Measurements from ENCODE around the gene CELA1.
"Not testable (repeated sequence)": the region's sequence is repeated elsewhere in the genome, so short reads cannot be mapped to it uniquely, and the experiment has no call there.

The CELA1 gene

DNA sequence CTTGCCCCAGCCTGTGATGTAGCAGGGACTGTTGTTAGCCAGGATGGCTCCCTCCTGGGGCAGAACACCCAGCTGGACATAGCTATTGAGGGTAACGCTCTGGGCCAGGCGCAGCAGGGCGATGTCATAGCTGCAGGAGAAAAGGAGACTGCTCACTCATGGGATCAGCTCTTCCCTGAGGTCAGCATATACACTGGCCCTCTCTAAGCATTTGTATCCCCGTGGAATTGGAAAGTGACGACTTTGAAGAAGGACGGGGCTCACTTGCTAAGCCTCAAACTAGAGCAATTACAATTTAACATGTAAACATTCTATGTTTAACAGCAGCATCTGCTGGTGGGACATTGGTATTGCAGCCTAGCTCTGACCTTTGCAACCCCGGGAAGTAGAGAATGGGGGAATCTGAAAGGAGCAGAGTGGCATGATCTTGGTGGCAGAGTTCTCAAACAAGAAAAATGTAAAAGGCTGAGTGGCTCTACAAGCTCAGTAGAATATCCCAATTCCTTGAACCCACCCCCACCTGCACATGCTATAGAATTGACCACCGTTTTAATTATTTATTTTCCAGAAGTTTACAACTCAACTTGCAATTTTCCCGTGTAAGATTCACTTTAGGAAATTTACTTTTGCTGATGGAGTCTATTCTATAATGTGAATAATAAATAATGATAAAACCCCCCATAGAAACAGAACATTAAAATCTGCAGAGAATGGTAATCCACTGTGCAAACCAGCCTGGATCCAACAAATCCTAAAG is 5.0 kb downstream of the CELA1 start:
- peak; percentile 89 for DNase-seq

GRCh38 chr12:51339750-51340149 is 6.7 kb downstream of the CELA1 start:
- DNase-seq = no peak

- not testable (repeated sequence) for DNase-seq
These were observed 9.1 kb downstream of the CELA1 start for GRCh38 chr12:51337336-51337735.

DNA sequence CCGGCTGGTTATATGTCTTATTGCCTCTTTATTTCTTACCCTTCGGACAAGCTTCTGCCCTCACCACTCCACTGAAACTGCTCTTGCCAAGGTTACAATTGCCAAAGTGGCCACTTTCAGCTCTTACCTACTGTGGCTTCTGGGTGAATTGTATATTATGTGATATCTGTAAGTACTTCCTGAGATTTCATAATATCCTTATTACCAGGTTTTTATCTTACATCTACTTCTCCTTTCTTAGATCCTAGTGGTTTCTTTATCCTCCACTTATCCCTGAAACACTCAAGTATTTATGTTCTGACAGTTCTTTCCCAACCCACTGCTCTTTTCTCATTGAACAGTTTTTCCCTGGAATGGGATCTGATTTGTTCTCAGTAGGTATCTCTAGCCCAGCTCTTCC is 10.5 kb downstream of the CELA1 start:
- DNase-seq = no peak

DNA sequence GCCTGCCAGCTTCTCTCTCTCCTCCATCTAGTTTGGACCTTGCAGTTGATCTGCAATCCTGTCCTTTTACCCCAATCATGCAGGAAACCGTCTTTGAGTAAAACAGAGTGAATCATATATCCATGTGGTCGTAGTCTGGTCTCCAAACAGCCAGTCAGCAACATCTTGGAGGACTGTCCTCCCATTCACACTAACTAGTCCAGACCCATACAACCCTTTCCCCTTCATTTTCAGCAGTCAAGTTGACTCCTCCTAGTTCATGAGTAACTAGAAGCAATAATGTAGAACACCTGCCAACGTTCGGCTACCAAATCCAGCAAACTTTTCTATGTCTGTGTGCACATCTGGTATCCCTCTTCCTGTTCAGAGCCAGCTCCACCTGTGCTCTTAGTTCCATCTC is 11.7 kb downstream of the CELA1 start:
- no peak for DNase-seq

DNA sequence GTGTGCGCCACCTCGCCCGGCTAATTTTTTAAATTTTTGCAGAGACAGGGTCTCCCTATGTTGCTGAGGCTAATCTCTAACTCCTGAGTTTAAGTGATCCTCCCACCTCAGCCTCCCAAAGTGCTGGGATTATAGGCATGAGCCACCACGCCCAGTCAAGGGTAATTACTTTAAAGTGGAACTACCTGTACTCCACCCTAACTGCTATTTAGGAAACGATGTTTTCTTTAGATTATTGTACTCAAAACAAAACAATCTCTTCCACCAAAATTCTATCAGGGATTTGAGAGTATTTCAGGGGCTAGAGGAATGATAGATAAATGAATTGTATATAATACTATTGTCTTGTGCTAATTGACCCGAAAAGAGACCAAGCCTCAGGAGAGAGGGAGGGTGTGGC is 12.9 kb downstream of the CELA1 start:
- DNase-seq = no peak

- DNase-seq = no peak
These were observed 16.3 kb downstream of the CELA1 start for GRCh38 chr12:51330186-51330585.

- DNase-seq = no peak
These were observed 16.7 kb downstream of the CELA1 start for GRCh38 chr12:51329742-51330141.

DNA sequence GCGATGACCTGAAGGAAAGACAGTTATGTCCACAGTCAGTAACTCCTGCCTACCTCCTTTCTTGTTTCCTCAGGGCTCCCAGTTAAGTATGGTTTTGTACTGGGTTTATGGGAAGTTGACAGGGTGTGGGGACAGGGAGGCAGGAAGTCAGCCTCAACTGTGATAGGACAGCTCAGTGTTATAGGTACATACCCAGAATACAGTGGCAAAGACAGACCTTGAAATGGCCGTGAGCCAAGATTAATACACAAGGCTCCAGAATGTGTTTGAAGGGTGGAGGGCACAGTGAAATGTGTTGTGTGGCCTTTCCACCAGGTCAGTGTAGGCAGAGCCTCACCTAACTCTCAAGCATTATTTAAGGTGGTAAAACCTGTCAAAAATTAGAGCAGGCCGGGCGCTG is 17.9 kb downstream of the CELA1 start:
- no peak for DNase-seq

GRCh38 chr12:51326698-51327439 is 19.6 kb downstream of the CELA1 start:
- DNase-seq = peak; percentile 71

GRCh38 chr12:51324953-51325352 is 21.5 kb downstream of the CELA1 start:
- no peak for DNase-seq

DNA sequence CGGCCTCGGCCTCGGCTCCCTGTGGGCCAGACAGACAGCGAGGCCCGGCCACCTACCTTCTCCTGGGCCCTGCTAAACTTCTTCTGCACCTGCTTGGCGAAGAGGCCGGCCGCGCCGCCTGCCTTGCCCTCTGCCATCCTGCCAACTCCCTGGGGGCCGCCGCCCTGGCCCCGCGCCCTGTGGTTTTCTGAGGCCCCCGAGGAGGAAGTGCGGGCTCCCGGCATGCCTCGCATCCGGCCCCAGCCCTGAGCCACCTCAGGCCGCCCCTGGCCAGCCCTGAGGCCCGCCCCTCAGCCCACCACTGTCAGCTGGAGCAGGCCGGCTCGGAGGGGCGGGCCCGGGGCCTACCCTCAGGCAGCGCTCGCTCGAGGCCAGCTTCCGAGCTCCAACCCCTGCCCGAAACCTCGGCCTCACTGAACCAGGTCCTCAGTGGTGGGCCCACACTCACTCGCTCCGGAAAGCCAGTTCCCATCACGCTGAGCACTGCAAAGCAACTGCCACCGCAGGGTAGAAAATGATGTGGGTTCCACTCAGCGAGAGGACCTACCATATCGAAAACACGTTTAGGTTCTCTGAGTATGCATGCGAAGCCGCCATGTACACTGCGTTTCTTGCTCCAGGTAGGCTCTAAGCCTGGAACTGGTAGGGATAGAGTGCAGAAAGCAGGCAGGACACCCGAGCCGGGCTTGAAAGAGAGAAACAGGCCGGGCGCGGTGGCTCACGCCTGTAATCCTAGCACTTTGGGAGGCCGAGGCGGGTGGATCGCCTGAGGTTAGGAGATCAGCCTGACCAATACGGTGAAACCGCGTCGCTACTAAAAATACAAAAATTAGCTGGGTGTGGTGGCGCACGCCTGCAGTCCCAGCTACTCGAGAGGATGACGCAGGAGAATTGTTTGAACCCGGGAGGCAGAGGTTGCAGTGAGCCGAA is 22.2 kb downstream of the CELA1 start, which contains the start of gene BIN2:
TSS of gene BIN2 (minus strand) at position 209 of the 930 bp plus-strand sequence. CDS start at position 137, 72 bp downstream.
- no peak for DNase-seq

DNA sequence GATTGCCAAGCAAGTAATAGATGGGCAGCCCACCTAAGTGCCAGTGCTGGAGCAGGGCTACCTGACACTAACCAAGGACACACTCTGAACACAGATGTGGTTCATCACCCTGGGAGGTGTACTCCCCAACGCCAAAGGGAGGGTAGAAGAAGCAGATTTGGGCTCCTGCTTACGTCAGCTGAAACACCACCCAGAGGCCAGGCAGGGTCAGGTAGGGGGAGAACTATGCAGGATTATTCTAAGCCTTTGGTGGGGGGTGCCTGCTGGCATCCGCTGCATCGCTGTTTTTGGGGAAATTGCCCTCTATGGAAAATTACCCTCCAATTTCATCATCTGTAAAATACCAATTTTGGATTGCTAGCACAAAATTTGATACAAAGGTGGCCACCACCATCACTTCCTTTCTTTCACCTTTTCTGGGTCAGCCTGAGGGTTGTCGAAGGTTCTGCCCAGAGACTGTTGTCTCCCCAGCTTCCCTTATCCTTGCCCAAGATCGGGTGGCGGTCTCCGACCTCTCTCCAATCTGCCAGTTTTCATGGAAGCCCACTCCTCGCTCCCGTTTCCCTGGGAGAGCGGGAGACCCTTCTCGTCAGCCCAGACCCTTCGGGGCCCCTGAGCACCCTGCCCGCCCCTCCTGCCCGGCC is 23.0 kb downstream of the CELA1 start:
- DNase-seq = no peak

- DNase-seq = no peak
These were observed 24.0 kb downstream of the CELA1 start for GRCh38 chr12:51322452-51322851.

DNA sequence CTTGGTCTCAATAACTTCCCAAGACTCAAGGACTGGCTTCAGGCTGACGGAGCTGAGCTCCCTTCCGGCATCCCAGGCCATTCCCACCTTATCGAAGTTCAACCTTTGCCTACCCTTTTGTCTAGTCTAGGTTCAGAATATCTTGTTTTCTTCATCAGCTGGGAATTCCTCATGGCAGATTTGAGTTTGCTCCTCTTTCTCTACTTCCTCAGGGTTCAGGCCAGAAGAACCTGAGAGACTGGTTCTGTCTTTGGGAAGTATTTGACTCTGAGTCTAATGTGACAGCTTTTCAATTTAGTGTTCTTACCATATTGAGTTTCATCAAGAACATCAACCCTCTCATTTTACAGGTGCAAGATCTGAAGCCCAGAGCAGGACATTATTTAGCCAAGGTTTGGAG is 24.6 kb downstream of the CELA1 start:
- no peak for DNase-seq

GRCh38 chr12:51320695-51321320 is 25.7 kb downstream of the CELA1 start:
- DNase-seq = peak; percentile 85

DNA sequence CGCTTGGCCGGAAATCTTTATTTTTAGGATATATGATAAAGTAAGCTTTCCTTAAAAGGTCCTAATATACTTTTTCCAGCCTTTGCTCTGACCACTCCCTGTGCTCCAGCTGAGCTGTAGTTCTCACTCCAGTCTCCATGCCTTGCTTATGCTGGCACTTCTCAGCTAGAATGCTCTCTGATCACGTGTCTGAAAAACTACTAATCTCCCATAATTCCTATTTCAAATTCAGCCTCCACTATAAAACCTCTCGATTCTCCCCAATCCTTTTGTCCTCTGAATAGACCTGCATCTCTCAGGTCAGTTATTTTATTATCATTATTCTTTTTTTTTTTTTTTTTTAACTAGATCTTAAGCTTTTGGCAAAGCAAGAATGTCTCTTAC is 26.2 kb downstream of the CELA1 start:
- no peak for DNase-seq

GRCh38 chr12:51318846-51319599 is 27.5 kb downstream of the CELA1 start:
- DNase-seq = peak; percentile 66

DNA sequence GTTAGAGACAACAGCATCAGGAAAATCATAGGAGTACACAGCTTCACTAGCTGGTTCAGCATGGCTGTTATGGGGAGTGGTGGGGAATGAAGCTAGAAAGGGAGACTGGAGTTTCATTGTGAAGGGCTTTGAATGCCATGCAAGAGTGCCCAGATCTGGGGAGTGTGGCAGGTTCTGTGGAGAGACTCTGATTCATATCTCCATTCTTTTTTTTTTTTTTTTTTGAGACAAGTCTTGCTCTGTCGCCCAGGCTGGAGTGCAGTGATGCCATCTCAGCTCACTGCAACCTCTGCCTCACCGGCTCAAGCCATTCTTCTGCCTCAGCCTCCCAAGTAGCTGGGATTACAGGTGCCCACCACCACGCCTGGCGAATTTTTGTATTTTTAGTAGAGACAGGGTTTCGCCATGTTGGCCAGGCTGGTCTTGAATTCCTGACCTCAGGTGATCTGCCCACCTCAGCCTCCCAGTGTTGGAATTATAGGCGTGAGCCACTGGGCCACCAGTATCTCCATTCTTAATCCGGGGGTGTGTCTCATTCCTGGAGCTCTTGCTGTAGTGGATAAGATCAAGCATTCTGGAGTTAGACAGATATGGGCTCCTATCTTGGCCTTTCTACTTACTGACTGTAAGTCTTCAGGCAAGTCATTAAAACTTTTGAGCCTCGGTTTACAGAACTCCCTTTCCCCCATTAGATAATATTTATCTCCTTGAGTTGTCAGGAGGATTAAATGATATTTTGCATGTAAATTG is 28.2 kb downstream of the CELA1 start:
- DNase-seq = not testable (repeated sequence)

DNA sequence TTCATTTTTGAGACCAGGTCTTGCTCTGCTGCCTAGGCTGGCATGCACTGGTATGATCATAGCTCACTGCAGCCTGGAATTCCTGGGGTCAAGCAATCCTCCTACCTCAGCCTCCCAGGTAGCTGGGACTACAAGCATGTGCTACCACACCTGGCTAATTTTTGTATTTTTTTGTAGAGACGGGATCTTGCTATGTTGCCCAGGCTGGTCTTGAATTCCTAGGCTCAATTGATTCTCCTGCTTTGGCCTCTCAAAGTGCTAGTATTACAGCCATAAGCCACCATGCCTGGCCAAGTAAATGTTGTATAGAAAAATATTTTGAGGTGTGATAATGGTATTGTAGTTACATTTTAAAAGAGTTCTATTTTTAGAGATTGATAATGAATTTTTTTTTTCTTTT is 35.1 kb downstream of the CELA1 start:
- DNase-seq = no peak

All from islet precursor cell (in vitro differentiated cells).